Measurements from ENCODE around the gene ASIC1. TPM values are rescaled to one million over a fixed set of nuclear protein-coding genes. Genes with fewer than 3 reads are reported as not detected.

The ASIC1 gene
- polyA plus RNA-seq, 3 donors from 2014 or later, result not detected

- H3K4me1 Mint-ChIP-seq, result peaks cover 25 to 50% of the 10 kb centered on the region in 2 donors
- peaks cover 0 to 5% (median 0%) of the 10 kb centered on the region in 3 donors for H3K27me3 Mint-ChIP-seq (ENCODE audit: low read depth in 3 of 3)
- no peaks in the 10 kb centered on the region for H3K9me3 Mint-ChIP-seq
- peak overlapping the region in 2 of 5 donors; percentile 2 to 50 for H3K4me3 Mint-ChIP-seq
- no peak for DNase-seq
- peaks cover 8 to 17% (median 9%) of the 10 kb centered on the region in 3 donors for H3K36me3 Mint-ChIP-seq
- H3K27ac Mint-ChIP-seq, result peak overlapping the region in 4 of 6 donors; percentile 5 to 86 (median 42)
Measured at GRCh38 chr12:50087151-50087550, 29.8 kb downstream of the ASIC1 start.

GRCh38 chr12:50087995-50088394 lies 30.6 kb downstream of the ASIC1 start:
- DNase-seq, result no peak
- H3K27me3 Mint-ChIP-seq (ENCODE audit: low read depth in 3 of 3), result peaks cover 0 to 3% (median 0%) of the 10 kb centered on the region in 3 donors
- peaks cover 8 to 17% (median 9%) of the 10 kb centered on the region in 3 donors for H3K36me3 Mint-ChIP-seq
- H3K4me3 Mint-ChIP-seq, result no peak overlapping the region
- H3K9me3 Mint-ChIP-seq, result no peaks in the 10 kb centered on the region
- peak overlapping the region in 5 of 6 donors; percentile 17 to 86 (median 49) for H3K27ac Mint-ChIP-seq
- peaks cover 25 to 50% of the 10 kb centered on the region in 2 donors for H3K4me1 Mint-ChIP-seq

- Mint-ChIP-seq H3K9me3 (no peaks in the 10 kb centered on the region), H3K4me3 (no peak overlapping the region), H3K4me1 (peaks cover 20 to 45% of the 10 kb centered on the region in 2 donors), H3K27me3 (ENCODE audit: low read depth in 3 of 3) (peaks cover 0 to 3% (median 0%) of the 10 kb centered on the region in 3 donors), H3K36me3 (peaks cover 8 to 17% (median 9%) of the 10 kb centered on the region in 3 donors), H3K27ac (peak overlapping the region in 5 of 6 donors; percentile 17 to 84 (median 49))
- peak; percentile 28 to 38 (median 32) for DNase-seq
Measured at GRCh38 chr12:50088577-50089335, 31.4 kb downstream of the ASIC1 start.

- Mint-ChIP-seq H3K4me1 (peaks cover 17 to 40% of the 10 kb centered on the region in 2 donors), H3K4me3 (no peak overlapping the region), H3K9me3 (no peaks in the 10 kb centered on the region), H3K27ac (no peak overlapping the region), H3K36me3 (peaks cover 12 to 22% (median 13%) of the 10 kb centered on the region in 3 donors), H3K27me3 (ENCODE audit: low read depth in 3 of 3) (peaks cover 0 to 3% (median 0%) of the 10 kb centered on the region in 3 donors)
- no peak for DNase-seq
Measured at GRCh38 chr12:50089730-50090129, 32.3 kb downstream of the ASIC1 start.

GRCh38 chr12:50090391-50090790 lies 33.0 kb downstream of the ASIC1 start:
- DNase-seq, result no peak
- no peak overlapping the region for H3K4me3 Mint-ChIP-seq
- peaks cover 0 to 3% (median 0%) of the 10 kb centered on the region in 3 donors for H3K27me3 Mint-ChIP-seq (ENCODE audit: low read depth in 3 of 3)
- H3K4me1 Mint-ChIP-seq, result peaks cover 14 to 34% of the 10 kb centered on the region in 2 donors
- H3K27ac Mint-ChIP-seq, result no peak overlapping the region
- peaks cover 12 to 27% (median 17%) of the 10 kb centered on the region in 3 donors for H3K36me3 Mint-ChIP-seq
- no peaks in the 10 kb centered on the region for H3K9me3 Mint-ChIP-seq

- Mint-ChIP-seq H3K36me3 (peaks cover 37 to 62% (median 44%) of the 10 kb centered on the region in 3 donors), H3K4me3 (no peak overlapping the region), H3K27me3 (ENCODE audit: low read depth in 3 of 3) (no peaks in the 10 kb centered on the region), H3K9me3 (no peaks in the 10 kb centered on the region), H3K27ac (no peak overlapping the region), H3K4me1 (no peaks in the 10 kb centered on the region)
- no peak for DNase-seq
Measured at GRCh38 chr12:50097952-50098351, 40.6 kb downstream of the ASIC1 start.

- no peaks in the 10 kb centered on the region for H3K4me1 Mint-ChIP-seq
- peak overlapping the region in 1 of 6 donors; percentile 36 for H3K27ac Mint-ChIP-seq
- no peak for DNase-seq
- no peak overlapping the region for H3K4me3 Mint-ChIP-seq
- H3K27me3 Mint-ChIP-seq (ENCODE audit: low read depth in 3 of 3), result peaks cover 0 to 1% (median 0%) of the 10 kb centered on the region in 3 donors
- H3K9me3 Mint-ChIP-seq, result no peaks in the 10 kb centered on the region
- H3K36me3 Mint-ChIP-seq, result peaks cover 33 to 58% (median 40%) of the 10 kb centered on the region in 3 donors
Measured at GRCh38 chr12:50099302-50100008, 42.1 kb downstream of the ASIC1 start.

- Mint-ChIP-seq H3K4me1 (no peaks in the 10 kb centered on the region), H3K27ac (peak overlapping the region in 3 of 6 donors; percentile 30 to 32 (median 30)), H3K27me3 (ENCODE audit: low read depth in 3 of 3) (peaks cover 0 to 2% (median 0%) of the 10 kb centered on the region in 3 donors), H3K4me3 (no peak overlapping the region), H3K36me3 (peaks cover 32 to 50% (median 35%) of the 10 kb centered on the region in 3 donors), H3K9me3 (no peaks in the 10 kb centered on the region)
- DNase-seq, result no peak
Measured at GRCh38 chr12:50100561-50100960, 43.2 kb downstream of the ASIC1 start.

GRCh38 chr12:50101663-50102062 lies 44.3 kb downstream of the ASIC1 start:
- H3K4me1 Mint-ChIP-seq, result no peaks in the 10 kb centered on the region
- no peak for DNase-seq
- peak overlapping the region in 1 of 6 donors; percentile 23 for H3K27ac Mint-ChIP-seq
- H3K4me3 Mint-ChIP-seq, result no peak overlapping the region
- peaks cover 0 to 2% (median 0%) of the 10 kb centered on the region in 3 donors for H3K27me3 Mint-ChIP-seq (ENCODE audit: low read depth in 3 of 3)
- H3K36me3 Mint-ChIP-seq, result peaks cover 21 to 39% (median 24%) of the 10 kb centered on the region in 3 donors
- no peaks in the 10 kb centered on the region for H3K9me3 Mint-ChIP-seq

GRCh38 chr12:50102131-50102531 lies 44.7 kb downstream of the ASIC1 start:
- Mint-ChIP-seq H3K36me3 (peaks cover 18 to 35% (median 20%) of the 10 kb centered on the region in 3 donors), H3K4me3 (no peak overlapping the region), H3K4me1 (no peaks in the 10 kb centered on the region), H3K9me3 (no peaks in the 10 kb centered on the region), H3K27me3 (ENCODE audit: low read depth in 3 of 3) (peaks cover 0 to 2% (median 0%) of the 10 kb centered on the region in 3 donors), H3K27ac (no peak overlapping the region)
- DNase-seq, result no peak

GRCh38 chr12:50102646-50103309 lies 45.4 kb downstream of the ASIC1 start:
- no peak for DNase-seq
- Mint-ChIP-seq H3K36me3 (peaks cover 18 to 31% (median 19%) of the 10 kb centered on the region in 3 donors), H3K4me1 (no peaks in the 10 kb centered on the region), H3K27ac (no peak overlapping the region), H3K9me3 (no peaks in the 10 kb centered on the region), H3K4me3 (no peak overlapping the region), H3K27me3 (ENCODE audit: low read depth in 3 of 3) (peaks cover 0 to 2% (median 0%) of the 10 kb centered on the region in 3 donors)

- Mint-ChIP-seq H3K4me1 (no peaks in the 10 kb centered on the region), H3K27me3 (ENCODE audit: low read depth in 3 of 3) (peaks cover 0 to 2% (median 0%) of the 10 kb centered on the region in 3 donors), H3K4me3 (no peak overlapping the region), H3K36me3 (peaks cover 13 to 25% (median 15%) of the 10 kb centered on the region in 3 donors), H3K27ac (no peak overlapping the region), H3K9me3 (no peaks in the 10 kb centered on the region)
- no peak for DNase-seq
Measured at GRCh38 chr12:50103351-50103750, 46.0 kb downstream of the ASIC1 start.

- Mint-ChIP-seq H3K4me1 (no peaks in the 10 kb centered on the region), H3K27ac (no peak within 1 kb of the TSS), H3K27me3 (ENCODE audit: low read depth in 3 of 3) (peaks cover 0 to 2% (median 0%) of the 10 kb centered on the region in 3 donors), H3K4me3 (no peak within 1 kb of the TSS), H3K36me3 (peaks cover 8 to 20% (median 14%) of the 10 kb centered on the region in 3 donors), H3K9me3 (no peaks in the 10 kb centered on the region)
- DNase-seq, result no peak
Measured at GRCh38 chr12:50103767-50104321, 46.4 kb downstream of the ASIC1 start, which contains the start of gene GPD1. Gene GPD1 (plus strand): TSS chr12:50104008. CDS start chr12:50104051, 43 bp downstream.
